Upper lobe of right lung (tissue), 1 donor: ENCODE measurements around the gene CHRNA4. TPM values are rescaled to one million over a fixed set of nuclear protein-coding genes. Genes with fewer than 3 reads are reported as not detected.

Experiments used
- ATAC-seq: fragments of 200-7000 bp; cut with Tn5 transposase; one replicate; pipeline ENCODE4 v1.9.1; 2020; ENCODE audit warnings: mild to moderate bottlenecking, moderate library complexity
- DNase-seq: peaks from one replicate; pipeline ENCODE4 v3.0.0-alpha.2; 2020
- H3K27ac ChIP-seq: fragments of 200-600 bp; one replicate; pipeline ENCODE4 v1.8.0; 2022
- H3K27me3 ChIP-seq: fragments of 200-600 bp; one replicate; pipeline ENCODE4 v1.8.0; 2022; ENCODE audit warnings: mild to moderate bottlenecking
- H3K36me3 ChIP-seq: fragments of 200-600 bp; one replicate; pipeline ENCODE4 v1.8.0; 2022
- H3K4me1 ChIP-seq: fragments of 200-600 bp; one replicate; pipeline ENCODE4 v1.8.0; 2022
- H3K4me3 ChIP-seq: fragments of 200-600 bp; one replicate; pipeline ENCODE4 v1.8.0; 2022; ENCODE audit warnings: mild to moderate bottlenecking
- H3K9me3 ChIP-seq: fragments of 200-600 bp; one replicate; pipeline ENCODE4 v1.8.0; 2022
- intact Hi-C: fragments of 100-400 bp; cut with DNase I; formaldehyde crosslinking; loops from one replicate; pipeline ENCODE4 v1.11.0; 2022
- total RNA-seq: library from RNA; stranded (reverse); fragmentation: NEBNext Ultra II Directional; extraction: Animal tissue kit (Norgen Biotek cat#: 25700); gene quantifications from one replicate; pipeline ENCODE4 v1.2.1, GENCODE V29; 2021
- TF ChIP-seq, protein P1 (sequence below): fragments of 200-600 bp; IDR thresholded peaks from one replicate; pipeline ENCODE4 v1.8.0; 2022; ENCODE audit warnings: antibody characterized with exemption
- donor health status: DM: no; HTN: yes; CAD: no; lungs with severe emphysema.

CHRNA4 gene
- total RNA-seq, 1 donor from 2014 or later, result 0.06 TPM

DNA sequence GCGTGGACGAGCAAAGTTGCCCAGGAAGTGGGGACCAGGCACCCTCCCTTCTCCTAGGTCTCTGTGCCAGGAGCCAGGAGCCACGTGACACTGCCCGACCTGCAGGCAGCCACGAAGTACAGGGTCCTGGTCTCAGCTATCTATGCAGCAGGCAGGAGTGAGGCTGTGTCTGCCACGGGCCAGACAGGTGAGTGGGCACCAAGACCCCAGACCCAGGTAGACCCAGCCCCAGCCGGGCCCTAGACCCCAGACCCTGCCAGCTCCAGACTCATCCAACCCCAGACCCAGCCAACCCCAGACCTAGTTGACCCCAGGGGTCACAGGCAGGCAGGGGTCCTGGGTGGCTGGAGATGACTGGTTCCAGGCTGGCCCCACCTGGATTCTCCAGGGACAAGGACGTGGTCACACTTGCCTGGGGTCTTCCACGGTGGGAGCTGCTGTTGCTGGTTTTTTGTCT is 47.1 kb downstream of the CHRNA4 start:
- H3K9me3 ChIP-seq, result no peaks in the 10 kb centered on the region
- H3K4me3 ChIP-seq, result no peak overlapping the region

GRCh38 chr20:63313349-63314014 is 47.7 kb downstream of the CHRNA4 start:
- no peaks in the 10 kb centered on the region for H3K36me3 ChIP-seq
- no peak for ATAC-seq
- H3K4me3 ChIP-seq, result no peak overlapping the region
- H3K4me1 ChIP-seq, result no peaks in the 10 kb centered on the region
- no peak for DNase-seq
- TF ChIP-seq, protein P1, sequence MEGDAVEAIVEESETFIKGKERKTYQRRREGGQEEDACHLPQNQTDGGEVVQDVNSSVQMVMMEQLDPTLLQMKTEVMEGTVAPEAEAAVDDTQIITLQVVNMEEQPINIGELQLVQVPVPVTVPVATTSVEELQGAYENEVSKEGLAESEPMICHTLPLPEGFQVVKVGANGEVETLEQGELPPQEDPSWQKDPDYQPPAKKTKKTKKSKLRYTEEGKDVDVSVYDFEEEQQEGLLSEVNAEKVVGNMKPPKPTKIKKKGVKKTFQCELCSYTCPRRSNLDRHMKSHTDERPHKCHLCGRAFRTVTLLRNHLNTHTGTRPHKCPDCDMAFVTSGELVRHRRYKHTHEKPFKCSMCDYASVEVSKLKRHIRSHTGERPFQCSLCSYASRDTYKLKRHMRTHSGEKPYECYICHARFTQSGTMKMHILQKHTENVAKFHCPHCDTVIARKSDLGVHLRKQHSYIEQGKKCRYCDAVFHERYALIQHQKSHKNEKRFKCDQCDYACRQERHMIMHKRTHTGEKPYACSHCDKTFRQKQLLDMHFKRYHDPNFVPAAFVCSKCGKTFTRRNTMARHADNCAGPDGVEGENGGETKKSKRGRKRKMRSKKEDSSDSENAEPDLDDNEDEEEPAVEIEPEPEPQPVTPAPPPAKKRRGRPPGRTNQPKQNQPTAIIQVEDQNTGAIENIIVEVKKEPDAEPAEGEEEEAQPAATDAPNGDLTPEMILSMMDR, result no peak
- intact Hi-C loops, result no loop called here
- no peak overlapping the region for H3K27ac ChIP-seq
- H3K27me3 ChIP-seq, result peaks cover 19% of the 10 kb centered on the region
- H3K9me3 ChIP-seq, result no peaks in the 10 kb centered on the region

More for the DNA sequence above, 47.1 kb downstream of the CHRNA4 start:
- intact Hi-C loops, result no loop called here
- TF ChIP-seq, protein P1, result no peak
- ATAC-seq (no peak), DNase-seq (no peak)
- H3K27me3 ChIP-seq, result peaks cover 13% of the 10 kb centered on the region
- no peaks in the 10 kb centered on the region for H3K4me1 ChIP-seq
- H3K27ac ChIP-seq, result no peak overlapping the region
- no peaks in the 10 kb centered on the region for H3K36me3 ChIP-seq

GRCh38 chr20:63312690-63313348 is 48.3 kb downstream of the CHRNA4 start:
- no peaks in the 10 kb centered on the region for H3K9me3 ChIP-seq
- ATAC-seq (no peak), DNase-seq (no peak)
- no peak overlapping the region for H3K4me3 ChIP-seq
- H3K4me1 ChIP-seq, result no peaks in the 10 kb centered on the region
- intact Hi-C loops, result no loop called here
- no peak overlapping the region for H3K27ac ChIP-seq
- TF ChIP-seq, protein P1, result no peak
- H3K36me3 ChIP-seq, result no peaks in the 10 kb centered on the region
- H3K27me3 ChIP-seq, result peaks cover 26% of the 10 kb centered on the region

DNA sequence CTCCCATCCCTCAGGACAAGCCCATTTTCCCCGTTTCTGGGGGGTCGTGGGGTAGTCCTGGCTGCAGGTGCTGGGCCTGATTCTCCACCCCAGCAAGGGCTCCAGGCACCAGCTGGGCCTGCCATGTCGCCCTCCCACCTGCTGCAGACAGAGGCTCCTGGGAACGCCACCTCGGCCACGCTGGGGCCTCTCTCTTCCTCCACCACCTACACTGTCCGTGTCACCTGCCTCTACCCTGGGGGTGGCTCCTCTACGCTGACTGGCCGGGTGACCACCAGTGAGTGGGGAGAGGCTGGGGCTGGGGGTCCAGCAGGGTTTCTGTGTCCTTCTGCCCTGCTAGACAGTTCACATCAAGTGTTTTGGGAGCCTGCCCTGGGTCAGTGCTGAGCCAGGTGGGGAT is 48.9 kb downstream of the CHRNA4 start:
- Histone ChIP-seq H3K27ac (no peak overlapping the region), H3K9me3 (no peaks in the 10 kb centered on the region), H3K36me3 (no peaks in the 10 kb centered on the region), H3K4me3 (no peak overlapping the region), H3K27me3 (peaks cover 31% of the 10 kb centered on the region), H3K4me1 (no peaks in the 10 kb centered on the region)
- intact Hi-C loops, result no loop called here
- no peak for DNase-seq
- TF ChIP-seq, protein P1, result no peak
- no peak for ATAC-seq

- Histone ChIP-seq H3K27ac (no peak overlapping the region), H3K4me1 (no peaks in the 10 kb centered on the region), H3K36me3 (no peaks in the 10 kb centered on the region), H3K4me3 (no peak overlapping the region), H3K9me3 (no peaks in the 10 kb centered on the region), H3K27me3 (peaks cover 35% of the 10 kb centered on the region)
- ATAC-seq (no peak), DNase-seq (no peak)
- intact Hi-C loops, result no loop called here
- TF ChIP-seq, protein P1, result no peak
These were observed 49.3 kb downstream of the CHRNA4 start for GRCh38 chr20:63311833-63312243.
